ACC112 (cell line): Measurements from ENCODE around the gene SART3.

Experiments
- H2AFZ ChIP-seq: fragments of 200-600 bp; sonication (generic); one replicate; pipeline ENCODE4 v1.6.0; 2017; ENCODE audit warnings: antibody characterized with exemption, low read length; ENCODE audit not compliant: unreplicated experiment
- H3K27ac ChIP-seq: fragments of 200-600 bp; sonication (generic); 2 replicates; pipeline ENCODE4 v1.5.1; 2014; ENCODE audit warnings: low read depth, mild to moderate bottlenecking, antibody characterized with exemption, low read length, moderate library complexity
- H3K27me3 ChIP-seq: fragments of 200-600 bp; sonication (generic); 2 replicates; pipeline ENCODE4 v1.6.1; 2014; ENCODE audit warnings: mild to moderate bottlenecking, antibody characterized with exemption, low read length, moderate library complexity, mixed read lengths; ENCODE audit not compliant: insufficient read depth
- H3K36me3 ChIP-seq: fragments of 200-600 bp; sonication (generic); 2 replicates; pipeline ENCODE4 v1.6.1; 2016; ENCODE audit warnings: mild to moderate bottlenecking, antibody characterized with exemption, low read length, moderate library complexity, mixed read lengths; ENCODE audit not compliant: insufficient read depth
- H3K4me1 ChIP-seq: fragments of 200-600 bp; sonication (generic); one replicate; pipeline ENCODE4 v1.6.1; 2016; ENCODE audit warnings: low read length, mixed read lengths; ENCODE audit not compliant: insufficient read depth, unreplicated experiment, control insufficient read depth
- H3K4me3 ChIP-seq: fragments of 200-600 bp; sonication (generic); 2 replicates; pipeline ENCODE4 v1.5.1; 2014; ENCODE audit warnings: mild to moderate bottlenecking, low read depth, low read length
- H3K79me2 ChIP-seq: fragments of 200-600 bp; sonication (generic); one replicate; pipeline ENCODE4 v1.6.0; 2016; ENCODE audit warnings: low read length; ENCODE audit not compliant: control insufficient read depth, unreplicated experiment, insufficient read depth

SART3 gene

GRCh38 chr12:108568338-108569154 lies 7.6 kb upstream of the SART3 start:
- Histone ChIP-seq H3K27me3 (no peaks in the 10 kb centered on the region), H3K4me3 (no peak overlapping the region), H3K79me2 (peaks cover 13% of the 10 kb centered on the region), H3K4me1 (peaks cover 40% of the 10 kb centered on the region), H2AFZ (no peak overlapping the region), H3K36me3 (peaks cover 16% of the 10 kb centered on the region), H3K27ac (no peak overlapping the region)

- no peak overlapping the region for H3K4me3 ChIP-seq
- H3K27me3 ChIP-seq = no peaks in the 10 kb centered on the region
- no peak overlapping the region for H2AFZ ChIP-seq
- H3K27ac ChIP-seq = no peak overlapping the region
- peaks cover 20% of the 10 kb centered on the region for H3K79me2 ChIP-seq
- peaks cover 16% of the 10 kb centered on the region for H3K36me3 ChIP-seq
- peaks cover 40% of the 10 kb centered on the region for H3K4me1 ChIP-seq
These were observed 6.7 kb upstream of the SART3 start for GRCh38 chr12:108567406-108568337.

- Histone ChIP-seq H3K79me2 (peaks cover 22% of the 10 kb centered on the region), H2AFZ (no peak overlapping the region), H3K27me3 (no peaks in the 10 kb centered on the region), H3K4me1 (peaks cover 40% of the 10 kb centered on the region), H3K36me3 (peaks cover 16% of the 10 kb centered on the region), H3K27ac (peak overlapping the region; percentile 49; the same call in 1 of the 2 replicates), H3K4me3 (no peak overlapping the region)
These were observed 5.5 kb upstream of the SART3 start for GRCh38 chr12:108566452-108566851.

GRCh38 chr12:108565976-108566375 lies 5.0 kb upstream of the SART3 start:
- Histone ChIP-seq H3K27ac (peak overlapping the region; percentile 49; the same call in 1 of the 2 replicates), H3K4me3 (no peak overlapping the region), H3K4me1 (peaks cover 40% of the 10 kb centered on the region), H3K36me3 (peaks cover 16% of the 10 kb centered on the region), H3K27me3 (no peaks in the 10 kb centered on the region), H2AFZ (no peak overlapping the region), H3K79me2 (peaks cover 22% of the 10 kb centered on the region)

- peaks cover 30% of the 10 kb centered on the region for H3K79me2 ChIP-seq
- H3K4me3 ChIP-seq = no peak overlapping the region
- peak overlapping the region; percentile 24; the same call in 1 of the 2 replicates for H3K27ac ChIP-seq
- no peaks in the 10 kb centered on the region for H3K27me3 ChIP-seq
- peaks cover 16% of the 10 kb centered on the region for H3K36me3 ChIP-seq
- H2AFZ ChIP-seq = no peak overlapping the region
- H3K4me1 ChIP-seq = peaks cover 40% of the 10 kb centered on the region
These were observed 4.2 kb upstream of the SART3 start for GRCh38 chr12:108565146-108565545.

GRCh38 chr12:108564724-108565123 lies 3.8 kb upstream of the SART3 start:
- Histone ChIP-seq H3K4me3 (no peak overlapping the region), H3K27ac (no peak overlapping the region; the same call in 1 of the 2 replicates), H3K79me2 (peaks cover 35% of the 10 kb centered on the region), H3K36me3 (peaks cover 16% of the 10 kb centered on the region), H3K27me3 (no peaks in the 10 kb centered on the region), H2AFZ (no peak overlapping the region), H3K4me1 (peaks cover 43% of the 10 kb centered on the region)

GRCh38 chr12:108563804-108564151 lies 2.8 kb upstream of the SART3 start:
- H3K4me1 ChIP-seq = peaks cover 50% of the 10 kb centered on the region
- no peaks in the 10 kb centered on the region for H3K27me3 ChIP-seq
- H3K27ac ChIP-seq = no peak overlapping the region
- H3K79me2 ChIP-seq = peaks cover 44% of the 10 kb centered on the region
- peaks cover 16% of the 10 kb centered on the region for H3K36me3 ChIP-seq
- H2AFZ ChIP-seq = no peak overlapping the region
- peak overlapping the region; percentile 99 for H3K4me3 ChIP-seq

GRCh38 chr12:108563136-108563803 lies 2.3 kb upstream of the SART3 start:
- peak overlapping the region; percentile 99 for H3K4me3 ChIP-seq
- peaks cover 50% of the 10 kb centered on the region for H3K4me1 ChIP-seq
- H2AFZ ChIP-seq = peak overlapping the region; percentile 55
- peaks cover 16% of the 10 kb centered on the region for H3K36me3 ChIP-seq
- H3K27ac ChIP-seq = peak overlapping the region; percentile 50; the same call in 1 of the 2 replicates
- H3K79me2 ChIP-seq = peaks cover 49% of the 10 kb centered on the region
- H3K27me3 ChIP-seq = no peaks in the 10 kb centered on the region

- peaks cover 46% of the 10 kb centered on the region for H3K4me1 ChIP-seq
- H2AFZ ChIP-seq = peak within 1 kb of the TSS; percentile 88
- H3K36me3 ChIP-seq = peaks cover 16% of the 10 kb centered on the region
- no peaks in the 10 kb centered on the region for H3K27me3 ChIP-seq
- peak within 1 kb of the TSS; percentile 99 for H3K4me3 ChIP-seq
- peaks cover 56% of the 10 kb centered on the region for H3K79me2 ChIP-seq
- peak within 1 kb of the TSS; percentile 96 for H3K27ac ChIP-seq
These were observed 1.6 kb upstream of the SART3 start, which contains the start of gene ISCU for GRCh38 chr12:108562348-108563135. ISCU (plus strand) TSS chr12:108562596; CDS start chr12:108562623, 27 bp downstream.
